Stimulated activated CD8-positive, alpha-beta memory T cell treated with anti-CD3 and anti-CD28 coated beads, Interleukin-12 subunit alpha, Interleukin-12 subunit beta, amount 100 ng/mL, for 24 hours (primary cell): Measurements from ENCODE around the gene ARMH1.

ENCODE experiments used
- DNase-seq: peaks from one replicate; pipeline ENCODE4 v3.0.0-alpha.2; 2020; ENCODE audit errors: extremely low read depth

ARMH1 gene

GRCh38 chr1:44670751-44671640 lies 3.5 kb upstream of the ARMH1 start:
- no peak for DNase-seq

GRCh38 chr1:44672254-44672955 lies 2.1 kb upstream of the ARMH1 start:
- DNase-seq, result no peak

GRCh38 chr1:44672961-44673674 lies 1.4 kb upstream of the ARMH1 start:
- no peak for DNase-seq

- no peak for DNase-seq
These were observed 820 bp upstream of the ARMH1 start for GRCh38 chr1:44673675-44674112.

- DNase-seq, result no peak
These were observed 672 bp downstream of the ARMH1 start for GRCh38 chr1:44675186-44675585.

- no peak for DNase-seq
These were observed 2.1 kb downstream of the ARMH1 start for GRCh38 chr1:44676484-44677200.

GRCh38 chr1:44677201-44677766 lies 2.8 kb downstream of the ARMH1 start:
- DNase-seq, result no peak

- no peak for DNase-seq
These were observed 3.6 kb downstream of the ARMH1 start for GRCh38 chr1:44678120-44678519.

GRCh38 chr1:44678626-44679025 lies 4.1 kb downstream of the ARMH1 start:
- DNase-seq, result no peak

GRCh38 chr1:44679468-44679867 lies 5.0 kb downstream of the ARMH1 start:
- DNase-seq, result no peak

GRCh38 chr1:44681905-44682882 lies 7.7 kb downstream of the ARMH1 start:
- no peak for DNase-seq

- no peak for DNase-seq
These were observed 8.4 kb downstream of the ARMH1 start for GRCh38 chr1:44682883-44683265.

- no peak for DNase-seq
These were observed 10.0 kb downstream of the ARMH1 start for GRCh38 chr1:44684525-44684924.

- DNase-seq, result no peak
These were observed 10.7 kb downstream of the ARMH1 start for GRCh38 chr1:44685218-44685617.

- DNase-seq, result no peak
These were observed 11.4 kb downstream of the ARMH1 start for GRCh38 chr1:44685881-44686280.

GRCh38 chr1:44688760-44689446 lies 14.4 kb downstream of the ARMH1 start:
- DNase-seq, result no peak

- no peak for DNase-seq
These were observed 14.9 kb downstream of the ARMH1 start for GRCh38 chr1:44689447-44689765.

GRCh38 chr1:44693159-44693558 lies 18.6 kb downstream of the ARMH1 start:
- no peak for DNase-seq

- DNase-seq, result no peak
These were observed 19.4 kb downstream of the ARMH1 start for GRCh38 chr1:44693900-44694299.
